ENCODE measurements around the gene TARBP1.

- TF ChIP-seq CTCF (IDR thresholded peaks at IDR 0.05) (no peak), POLR2A (IDR thresholded peaks at IDR 0.05) (no peak)
Measured at GRCh38 chr1:234469376-234469775, 9.6 kb downstream of the TARBP1 start.

Measured in thyroid gland (tissue), 4 donors.